GM21528 (cell line): ENCODE data around the gene PPID.
A peak's percentile ranks its signal among the peaks of the same experiment; 100 is the strongest.
"Not testable (repeated sequence)": the region's sequence is repeated elsewhere in the genome, so short reads cannot be mapped to it uniquely, and the experiment has no call there.

Experiments used
- ATAC-seq: cut with Tn5 transposase; IDR thresholded peaks from one replicate; pipeline ENCODE4 v1.9.1; 2021; ENCODE audit warnings: mild to moderate bottlenecking, moderate library complexity; ENCODE audit not compliant: unreplicated experiment, low FRiP score

Gene PPID

DNA sequence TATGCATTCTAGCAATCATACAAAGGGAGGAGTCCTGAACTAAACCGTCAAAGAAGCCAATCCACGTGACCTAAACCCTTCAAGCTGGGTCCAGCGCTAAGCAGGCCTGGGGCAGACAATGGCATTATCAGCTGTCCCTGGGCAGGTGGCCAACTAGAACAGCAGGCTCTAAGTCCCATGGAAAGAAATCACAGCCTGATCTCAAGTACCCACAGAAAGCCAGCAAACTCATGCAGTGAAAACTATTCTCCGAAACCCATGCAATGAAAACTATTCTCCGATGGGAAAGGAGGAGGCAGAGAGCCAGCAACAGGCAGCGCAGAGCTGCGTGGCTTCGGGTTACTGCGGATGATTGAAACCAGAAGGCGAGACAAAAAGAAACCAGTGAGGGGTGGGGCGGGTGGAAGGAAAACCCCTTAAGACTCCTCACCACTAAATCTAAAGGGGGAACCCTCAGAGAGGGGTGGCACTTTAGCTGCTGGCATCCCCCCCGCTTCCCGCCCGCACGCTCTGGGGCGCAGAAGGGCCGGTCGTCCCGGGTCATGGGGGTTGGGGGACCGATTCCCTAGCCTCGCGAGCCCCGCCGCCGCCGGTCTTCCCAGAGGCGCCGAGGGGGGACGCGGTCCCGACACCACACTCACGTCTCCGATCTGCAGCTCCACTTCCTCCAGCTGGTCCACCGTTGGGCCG is 52.1 kb downstream of the PPID start:
- peak; percentile 38 for ATAC-seq

DNA sequence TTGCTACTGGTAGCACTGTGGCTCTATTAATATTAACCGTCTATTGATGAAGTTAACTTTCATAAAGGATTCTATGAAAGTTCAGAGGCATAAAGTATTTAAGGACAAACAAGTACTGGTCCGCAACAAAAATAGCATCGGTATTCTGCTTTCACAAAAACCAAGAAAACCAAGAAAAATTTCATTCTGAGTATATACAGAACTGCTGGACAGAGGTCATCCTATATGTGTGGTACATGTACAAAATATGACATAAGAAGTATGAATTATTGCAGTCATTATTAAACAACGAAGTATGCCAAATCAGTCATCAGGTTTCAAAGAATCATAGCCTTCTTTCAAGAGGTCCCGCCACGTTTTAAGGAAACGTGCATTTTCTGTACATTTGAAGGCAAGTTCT is 53.9 kb downstream of the PPID start:
- ATAC-seq = no peak

DNA sequence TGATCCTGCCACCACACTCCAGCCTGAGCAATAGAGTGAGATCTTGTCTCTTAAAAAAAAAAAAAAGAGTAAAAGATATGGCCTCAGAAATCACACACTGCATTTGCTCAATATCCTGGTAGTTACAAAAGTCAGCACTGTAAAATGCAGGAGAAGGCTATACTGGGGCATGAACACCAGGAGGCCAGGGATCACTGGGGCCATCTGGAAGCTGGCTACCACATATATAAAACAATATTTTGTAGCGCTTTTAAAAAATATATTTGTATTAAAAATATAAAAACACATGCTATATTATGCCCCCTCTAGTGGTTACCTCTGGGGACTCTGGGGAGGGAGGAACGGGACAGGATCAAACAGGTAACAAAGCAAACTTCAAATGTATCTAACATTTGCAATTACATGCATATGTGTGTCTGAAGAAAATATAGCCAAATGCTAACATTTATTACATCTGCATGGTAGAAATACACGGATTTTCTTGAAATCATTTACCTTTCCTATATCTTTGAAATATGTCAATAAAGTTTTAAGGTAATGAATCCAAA is 55.5 kb downstream of the PPID start:
- no peak for ATAC-seq

DNA sequence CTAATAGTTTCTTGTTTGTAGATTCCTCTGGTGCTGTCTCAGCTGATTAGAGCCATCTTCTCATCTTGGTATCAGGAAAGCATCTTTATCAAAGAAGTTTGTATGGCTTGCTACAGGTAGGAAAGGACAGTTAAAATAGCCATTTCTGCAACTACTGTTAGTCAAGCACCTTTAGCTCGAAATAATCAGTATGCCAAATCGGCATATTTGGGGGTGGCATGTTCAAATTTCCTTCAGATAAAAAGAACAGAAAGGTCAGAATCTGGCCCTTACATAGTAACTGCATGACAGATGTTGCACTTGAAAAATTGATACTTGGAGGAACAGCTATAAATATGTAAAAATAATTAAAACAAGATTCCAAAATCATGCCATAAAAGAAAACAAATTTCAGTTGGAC is 56.3 kb downstream of the PPID start:
- no peak for ATAC-seq

DNA sequence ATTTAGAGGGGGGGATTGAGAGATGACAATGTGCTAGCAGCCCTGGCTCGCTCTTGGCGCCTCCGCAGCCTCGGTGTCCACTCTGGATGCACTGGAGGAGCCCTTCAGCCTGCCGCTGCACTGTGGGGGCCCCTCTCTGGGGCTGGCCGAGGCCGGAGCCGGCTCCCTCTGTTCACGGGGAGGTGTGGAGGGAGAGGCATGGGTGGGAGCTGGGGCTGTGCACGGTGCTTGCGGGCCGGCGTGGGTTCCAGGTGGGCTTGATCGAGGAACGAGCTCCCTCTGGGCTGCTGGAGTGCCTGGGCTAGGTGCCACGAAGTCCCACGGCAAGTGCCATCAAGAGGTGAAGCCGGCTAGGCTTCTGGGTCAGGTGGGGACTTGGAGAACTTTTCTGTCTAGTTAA is 58.4 kb downstream of the PPID start:
- no peak for ATAC-seq

DNA sequence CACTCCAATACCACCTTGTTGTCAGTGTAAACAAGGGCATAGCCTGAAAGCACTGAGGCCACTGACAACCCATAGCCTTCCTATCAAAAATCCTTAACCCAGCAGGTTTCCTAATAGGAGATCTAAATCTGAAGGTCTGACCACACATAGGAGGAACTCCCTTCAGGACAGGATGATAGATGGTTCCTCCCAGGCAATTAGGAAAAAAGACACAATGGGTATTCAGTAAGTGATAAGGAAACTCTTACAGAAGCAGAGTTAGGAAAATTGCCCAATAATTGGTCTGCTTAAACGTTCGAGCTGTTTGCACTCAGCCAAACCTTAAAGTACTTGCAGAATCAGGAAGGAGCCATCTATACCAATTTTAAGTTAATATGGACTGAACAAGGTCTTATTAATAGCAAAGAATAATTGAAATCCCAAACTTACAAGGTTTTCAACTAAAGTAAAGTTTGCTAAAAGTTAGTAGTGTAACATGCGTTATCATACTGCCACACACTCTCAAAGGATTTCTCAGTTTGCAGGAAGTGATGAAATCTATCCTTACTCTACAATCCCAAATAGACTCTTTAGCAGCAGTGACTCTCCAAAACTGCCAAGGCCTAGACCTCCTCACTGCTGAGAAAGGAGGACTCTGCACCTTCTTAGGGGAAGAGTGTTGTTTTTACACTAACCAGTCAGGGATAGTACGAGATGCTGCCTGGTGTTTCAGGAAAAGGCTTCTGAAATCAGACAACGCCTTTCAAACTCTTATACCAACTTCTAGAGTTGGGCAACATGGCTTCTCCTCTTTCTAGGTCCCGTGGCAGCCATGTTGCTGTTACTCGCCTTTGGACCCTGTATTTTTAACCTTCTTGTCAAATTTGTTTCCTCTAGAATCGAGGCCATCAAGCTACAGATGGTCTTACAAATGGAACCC is 59.2 kb downstream of the PPID start:
- ATAC-seq = not testable (repeated sequence)

DNA sequence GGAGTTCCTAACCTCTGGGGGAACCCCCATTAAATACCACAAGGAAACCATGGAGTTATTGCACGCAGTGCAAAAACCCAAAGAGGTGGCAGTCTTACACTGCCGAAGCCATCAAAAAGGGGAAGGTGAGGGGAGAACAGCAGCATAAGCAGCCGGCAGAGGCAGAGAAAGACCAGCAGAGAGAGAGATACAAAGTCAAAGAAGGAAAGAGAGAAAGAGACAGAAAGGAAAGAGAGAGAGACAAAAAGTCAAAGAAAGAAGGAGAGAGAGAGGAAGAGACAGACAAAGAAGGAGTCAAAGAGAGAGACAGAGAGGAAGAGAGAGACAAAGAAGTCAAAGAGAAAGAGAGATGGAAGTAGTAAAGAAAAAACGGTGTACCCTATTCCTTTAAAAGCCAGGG is 59.9 kb downstream of the PPID start:
- ATAC-seq = not testable (repeated sequence)
